ENCODE measurements around the gene CFDP1. TPM values are rescaled to one million over a fixed set of nuclear protein-coding genes. Genes with fewer than 3 reads are reported as not detected.

CFDP1 gene
- total RNA-seq, 1 donor from 2014 or later, result 65.7 TPM

DNA sequence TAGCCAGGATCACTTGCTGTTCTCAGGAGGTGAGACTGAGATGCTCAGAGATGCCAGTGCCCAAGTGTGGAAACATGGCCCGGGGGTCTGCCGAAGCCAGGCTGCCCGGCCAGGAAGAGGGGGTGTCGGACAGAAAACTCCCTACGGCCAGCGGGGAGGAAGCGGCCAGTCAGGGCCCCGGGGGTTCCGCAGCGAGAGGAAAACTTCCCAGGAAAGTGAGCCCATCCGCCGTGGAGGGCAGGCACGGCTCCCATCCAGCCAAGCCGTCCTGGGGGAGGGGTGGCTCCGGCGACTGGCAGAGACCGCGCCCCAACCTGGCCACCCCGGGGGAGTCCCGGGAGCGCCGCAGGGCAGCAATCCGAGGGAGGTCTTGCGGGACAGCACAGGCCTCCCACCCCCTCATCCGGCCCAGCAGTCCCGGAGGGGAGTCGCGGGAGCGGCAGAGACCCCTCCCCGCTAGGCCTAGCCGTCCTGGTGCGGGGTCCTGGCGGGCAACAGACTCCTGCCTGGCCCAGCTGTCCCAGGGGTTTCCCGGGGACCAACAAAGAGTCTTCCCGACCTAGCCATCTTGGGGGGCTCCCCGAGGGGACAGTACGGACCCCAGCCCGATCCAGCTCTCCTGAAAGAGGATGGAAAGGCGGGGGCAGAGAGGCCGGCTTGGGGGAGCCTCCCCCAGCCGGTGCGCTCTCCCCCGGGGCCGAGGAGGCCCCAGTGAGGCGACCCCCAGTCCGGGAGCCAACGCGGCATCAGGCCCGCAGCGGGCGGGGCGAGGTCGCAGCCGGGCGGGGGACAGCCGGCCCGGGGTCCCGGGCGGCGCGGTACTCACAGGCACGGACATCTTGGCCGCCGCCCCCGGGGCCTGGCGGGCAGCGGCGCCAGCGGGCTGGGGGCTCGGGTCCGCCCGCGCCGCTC, 168.0 kb downstream of the CFDP1 start:
- Mint-ChIP-seq H3K36me3 (ENCODE audit: low read depth, unreplicated experiment) (peaks cover 16% of the 10 kb centered on the region), H3K9me3 (ENCODE audit: unreplicated experiment) (no peaks in the 10 kb centered on the region), H3K27ac (ENCODE audit: unreplicated experiment) (peak overlapping the region; percentile 93), H3K4me3 (ENCODE audit: unreplicated experiment) (peak overlapping the region; percentile 93), H3K27me3 (ENCODE audit: unreplicated experiment) (peaks cover 20% of the 10 kb centered on the region), H3K4me1 (ENCODE audit: unreplicated experiment) (peaks cover 48% of the 10 kb centered on the region)
- DNase-seq (ENCODE audit: low spot score), result peak; percentile 58
- TF ChIP-seq, protein P1, sequence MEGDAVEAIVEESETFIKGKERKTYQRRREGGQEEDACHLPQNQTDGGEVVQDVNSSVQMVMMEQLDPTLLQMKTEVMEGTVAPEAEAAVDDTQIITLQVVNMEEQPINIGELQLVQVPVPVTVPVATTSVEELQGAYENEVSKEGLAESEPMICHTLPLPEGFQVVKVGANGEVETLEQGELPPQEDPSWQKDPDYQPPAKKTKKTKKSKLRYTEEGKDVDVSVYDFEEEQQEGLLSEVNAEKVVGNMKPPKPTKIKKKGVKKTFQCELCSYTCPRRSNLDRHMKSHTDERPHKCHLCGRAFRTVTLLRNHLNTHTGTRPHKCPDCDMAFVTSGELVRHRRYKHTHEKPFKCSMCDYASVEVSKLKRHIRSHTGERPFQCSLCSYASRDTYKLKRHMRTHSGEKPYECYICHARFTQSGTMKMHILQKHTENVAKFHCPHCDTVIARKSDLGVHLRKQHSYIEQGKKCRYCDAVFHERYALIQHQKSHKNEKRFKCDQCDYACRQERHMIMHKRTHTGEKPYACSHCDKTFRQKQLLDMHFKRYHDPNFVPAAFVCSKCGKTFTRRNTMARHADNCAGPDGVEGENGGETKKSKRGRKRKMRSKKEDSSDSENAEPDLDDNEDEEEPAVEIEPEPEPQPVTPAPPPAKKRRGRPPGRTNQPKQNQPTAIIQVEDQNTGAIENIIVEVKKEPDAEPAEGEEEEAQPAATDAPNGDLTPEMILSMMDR (IDR thresholded peaks at IDR 0.05; ENCODE audit: unreplicated experiment), result no peak

DNA sequence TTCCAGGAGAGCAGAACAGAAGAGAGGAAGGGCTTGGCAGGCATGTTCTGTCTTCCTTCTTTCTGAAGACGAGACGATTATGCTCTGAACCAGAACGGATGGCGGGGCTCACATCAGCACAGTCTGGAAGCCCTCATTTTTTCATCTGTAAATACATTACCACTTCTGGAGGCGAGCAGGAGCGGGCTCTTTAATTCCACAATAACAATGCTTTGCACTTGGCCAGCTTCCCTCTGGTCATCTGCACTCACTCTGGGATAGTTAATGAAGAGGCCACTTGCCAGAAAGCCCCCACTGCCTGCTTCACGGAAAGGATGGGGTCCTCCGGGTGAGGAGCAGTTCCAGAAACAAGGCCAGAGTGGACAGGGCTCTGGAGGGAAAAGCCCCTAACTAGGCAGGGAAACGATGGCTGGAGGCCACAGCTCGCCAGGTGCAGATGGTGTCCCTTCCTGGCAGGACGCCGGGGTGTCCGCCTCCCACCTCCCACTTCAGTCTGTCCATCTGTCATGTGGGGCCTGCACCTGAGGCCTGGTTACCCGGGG, 168.8 kb downstream of the CFDP1 start:
- TF ChIP-seq, protein P1 (IDR thresholded peaks at IDR 0.05; ENCODE audit: unreplicated experiment), result no peak
- no peak for DNase-seq (ENCODE audit: low spot score)
- Mint-ChIP-seq H3K27me3 (ENCODE audit: unreplicated experiment) (peaks cover 20% of the 10 kb centered on the region), H3K4me3 (ENCODE audit: unreplicated experiment) (peak overlapping the region; percentile 93), H3K27ac (ENCODE audit: unreplicated experiment) (peak overlapping the region; percentile 93), H3K36me3 (ENCODE audit: low read depth, unreplicated experiment) (peaks cover 16% of the 10 kb centered on the region), H3K9me3 (ENCODE audit: unreplicated experiment) (no peaks in the 10 kb centered on the region), H3K4me1 (ENCODE audit: unreplicated experiment) (peaks cover 45% of the 10 kb centered on the region)

DNA sequence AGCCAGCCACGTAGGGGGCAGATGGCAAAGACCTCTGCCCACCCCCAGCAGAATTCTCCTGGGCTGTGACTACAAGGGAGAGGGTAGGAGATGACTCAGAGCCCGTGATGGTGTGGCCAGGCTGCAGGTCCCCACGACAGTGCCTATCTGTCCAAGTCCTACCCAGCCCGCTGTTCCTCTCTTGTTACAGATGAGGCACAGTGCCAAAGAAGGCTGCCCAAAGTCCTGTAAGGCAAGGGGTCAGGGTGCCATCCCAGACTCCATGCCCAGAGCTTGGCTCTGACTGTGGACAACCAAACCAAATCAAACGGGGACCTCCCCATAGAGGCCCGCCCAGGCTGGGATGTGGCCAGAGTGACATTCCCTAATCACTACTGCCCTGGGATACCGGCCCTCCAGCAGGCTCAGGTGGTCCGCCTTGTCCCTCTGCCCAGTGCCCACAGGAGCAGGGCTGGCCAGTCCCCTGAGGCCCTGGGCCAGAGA, 169.3 kb downstream of the CFDP1 start:
- Mint-ChIP-seq H3K27ac (ENCODE audit: unreplicated experiment) (peak overlapping the region; percentile 93), H3K9me3 (ENCODE audit: unreplicated experiment) (no peaks in the 10 kb centered on the region), H3K4me1 (ENCODE audit: unreplicated experiment) (peaks cover 47% of the 10 kb centered on the region), H3K4me3 (ENCODE audit: unreplicated experiment) (peak overlapping the region; percentile 93), H3K36me3 (ENCODE audit: low read depth, unreplicated experiment) (peaks cover 16% of the 10 kb centered on the region), H3K27me3 (ENCODE audit: unreplicated experiment) (peaks cover 23% of the 10 kb centered on the region)
- TF ChIP-seq, protein P1 (IDR thresholded peaks at IDR 0.05; ENCODE audit: unreplicated experiment), result no peak
- DNase-seq (ENCODE audit: low spot score), result no peak

DNA sequence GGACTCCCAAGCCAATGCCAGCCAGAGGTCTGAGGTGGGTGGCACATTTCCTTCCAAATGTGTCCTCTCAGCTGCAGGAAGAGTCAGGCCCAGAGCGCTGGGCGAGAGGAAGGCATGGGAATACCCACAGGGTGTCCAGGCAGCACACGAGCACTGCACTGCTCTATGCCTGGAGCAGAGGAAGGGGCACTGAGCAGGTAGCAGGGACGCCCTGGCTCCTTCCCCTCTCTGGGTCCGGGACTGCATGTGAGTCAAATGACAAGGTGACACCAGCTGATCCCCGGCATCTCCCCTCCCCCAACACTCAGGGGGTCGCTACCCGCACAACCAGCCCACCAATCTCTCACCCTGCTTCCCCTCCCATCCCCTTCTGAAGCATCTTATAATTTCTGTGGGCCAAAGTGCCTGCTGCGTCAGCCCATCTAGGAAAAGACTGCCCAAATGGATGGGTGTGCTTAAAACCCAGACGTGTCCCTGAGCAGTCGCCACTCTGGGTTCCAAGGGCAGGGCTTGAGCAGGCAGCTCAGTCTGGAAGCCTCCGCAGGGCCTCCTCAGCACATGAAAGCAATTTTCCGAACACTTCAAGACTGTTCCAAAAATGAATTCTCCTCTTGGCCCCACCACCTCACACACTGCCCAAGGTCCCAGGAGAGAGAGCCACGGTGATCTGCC, 169.9 kb downstream of the CFDP1 start:
- peaks cover 50% of the 10 kb centered on the region for H3K4me1 Mint-ChIP-seq (ENCODE audit: unreplicated experiment)
- TF ChIP-seq, protein P1 (IDR thresholded peaks at IDR 0.05; ENCODE audit: unreplicated experiment), result no peak
- no peak for DNase-seq (ENCODE audit: low spot score)
- H3K9me3 Mint-ChIP-seq (ENCODE audit: unreplicated experiment), result no peaks in the 10 kb centered on the region
- peaks cover 24% of the 10 kb centered on the region for H3K27me3 Mint-ChIP-seq (ENCODE audit: unreplicated experiment)
- peaks cover 19% of the 10 kb centered on the region for H3K36me3 Mint-ChIP-seq (ENCODE audit: low read depth, unreplicated experiment)
- H3K27ac Mint-ChIP-seq (ENCODE audit: unreplicated experiment), result peak overlapping the region; percentile 52
- H3K4me3 Mint-ChIP-seq (ENCODE audit: unreplicated experiment), result peak overlapping the region; percentile 93
